ENCODE results near the gene LHX1. TPM values are rescaled to one million over a fixed set of nuclear protein-coding genes. Genes with fewer than 3 reads are reported as not detected.

LHX1 gene
- polyA plus RNA-seq, 1 of the 3 experiments (the other 2 are of a cell fraction): not detected

DNA sequence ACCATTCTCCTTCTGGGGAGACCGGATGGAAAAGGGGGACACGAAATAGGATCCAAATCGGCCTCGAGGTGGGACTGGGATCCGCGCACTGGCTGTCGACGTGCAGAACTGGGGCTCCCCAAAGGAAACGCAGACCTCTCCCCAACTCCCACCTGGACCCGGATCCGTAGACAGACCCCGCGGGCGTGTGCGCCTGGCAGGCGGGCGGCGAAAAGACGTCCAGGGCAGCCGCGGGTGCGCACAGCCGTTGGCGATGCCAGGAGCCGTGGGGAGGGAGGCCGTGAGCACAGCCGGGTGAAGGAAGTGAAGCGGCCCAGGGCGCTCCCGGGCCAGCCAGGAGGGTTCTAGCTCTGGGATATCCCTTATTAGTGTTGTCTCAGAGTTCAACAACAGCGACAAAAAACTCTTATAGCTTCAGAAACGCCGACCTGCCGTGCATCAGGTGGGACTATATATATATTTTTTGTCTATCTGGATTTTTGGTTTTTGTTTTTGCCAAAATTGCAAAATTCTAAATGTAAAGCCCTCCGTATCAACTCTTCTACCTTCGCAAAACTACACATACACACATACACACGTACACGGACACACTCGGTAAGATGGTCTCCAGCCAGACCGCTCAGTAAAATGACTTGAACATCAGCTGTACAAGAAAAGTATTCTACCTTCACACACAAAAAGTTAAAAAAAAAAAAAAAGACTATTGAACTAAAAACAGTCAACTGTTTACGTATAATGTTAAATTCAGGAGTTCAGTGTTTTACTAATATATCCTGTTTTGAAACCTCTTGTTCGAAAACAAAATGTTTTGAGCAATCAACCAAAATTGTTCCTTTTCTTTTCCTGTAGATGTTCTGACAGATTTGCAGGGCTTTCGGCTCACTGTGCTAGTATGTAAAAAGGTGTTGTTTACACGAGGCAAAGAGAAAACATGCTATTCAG lies 6.2 kb downstream of the LHX1 start:
- Histone ChIP-seq H3K4me2 (no peak overlapping the region), H3K36me3 (replicated peaks in 1 of 2; ENCODE audit: control insufficient read depth in 1 of 2, insufficient read depth in 2 of 2, low read length in 1 of 2) (no peaks in the 10 kb centered on the region), H3F3A (replicated peaks; ENCODE audit: insufficient read depth) (peaks cover 8% of the 10 kb centered on the region), H3K4me1 (ENCODE audit: control insufficient read depth in 1 of 2, insufficient read depth in 2 of 2, low read depth in 1 of 2, low read length in 1 of 2) (peaks cover 0 to 14% of the 10 kb centered on the region in 2 experiments; a peak in 2 of 4 replicates), H3K9ac (no peak overlapping the region), H2AFZ (ENCODE audit: low read depth) (no peak overlapping the region), H3K27ac (ENCODE audit: low read depth in 2 of 2, low read length in 1 of 2) (no peak overlapping the region), H4K20me1 (ENCODE audit: insufficient read depth) (peaks cover 12% of the 10 kb centered on the region), H3K4me3 (ENCODE audit: low read depth in 2 of 2, low read length in 1 of 2) (no peak overlapping the region), H3K9me3 (no peaks in the 10 kb centered on the region), H3K79me2 (ENCODE audit: insufficient read depth) (no peaks in the 10 kb centered on the region), H3K27me3 (ENCODE audit: insufficient read depth) (peaks cover 96% of the 10 kb centered on the region), H3K9me2 (no peaks in the 10 kb centered on the region)
- ChIA-PET CTCF (interaction anchor here (1.0 to 1.8 kb wide), 5 partner anchors 14 to 341 kb away, joined by 3 to 5 read pairs (median 3); no protein-coding TSS in a partner anchor), POLR2A (interaction anchor here (0.6 kb wide), 1 partner anchor 231 kb away, joined by 4 read pairs; no protein-coding TSS in a partner anchor)
- WGBS (ENCODE audit: low lambda C conversion rate): 24% methylated on average over 44 of the region's 44 CpGs
- DNase-seq: peak; percentile 61
- TF ChIP-seq IRF3 (IDR thresholded peaks at IDR 0.05; ENCODE audit: low read depth, low read length) (no peak), CHD2 (IDR thresholded peaks at IDR 0.05; ENCODE audit: low read length, partially characterized antibody) (no peak), GATA2 (CRISPR knock-in tag; IDR thresholded peaks at IDR 0.05) (no peak), MEF2A (IDR thresholded peaks at IDR 0.05; ENCODE audit: borderline replicate concordance, low read depth) (no peak), REST (IDR thresholded peaks at IDR 0.05; ENCODE audit: low read depth, low read length) (no peak), SMC3 (IDR thresholded peaks at IDR 0.05; ENCODE audit: low read depth, low read length) (no peak), YY1 (IDR thresholded peaks at IDR 0.05; ENCODE audit: low read depth) (no peak), RFX5 (IDR thresholded peaks at IDR 0.05; ENCODE audit: low read length) (no peak), GABPA (IDR thresholded peaks at IDR 0.05; ENCODE audit: low read depth) (no peak), ELF1 (IDR thresholded peaks at IDR 0.05) (no peak), EP300 (IDR thresholded peaks at IDR 0.05; ENCODE audit: borderline replicate concordance in 1 of 2, low read depth in 1 of 2, low read length in 1 of 2) (no peak), TCF12 (IDR thresholded peaks at IDR 0.05) (no peak)
- TF ChIP-seq, protein P1, sequence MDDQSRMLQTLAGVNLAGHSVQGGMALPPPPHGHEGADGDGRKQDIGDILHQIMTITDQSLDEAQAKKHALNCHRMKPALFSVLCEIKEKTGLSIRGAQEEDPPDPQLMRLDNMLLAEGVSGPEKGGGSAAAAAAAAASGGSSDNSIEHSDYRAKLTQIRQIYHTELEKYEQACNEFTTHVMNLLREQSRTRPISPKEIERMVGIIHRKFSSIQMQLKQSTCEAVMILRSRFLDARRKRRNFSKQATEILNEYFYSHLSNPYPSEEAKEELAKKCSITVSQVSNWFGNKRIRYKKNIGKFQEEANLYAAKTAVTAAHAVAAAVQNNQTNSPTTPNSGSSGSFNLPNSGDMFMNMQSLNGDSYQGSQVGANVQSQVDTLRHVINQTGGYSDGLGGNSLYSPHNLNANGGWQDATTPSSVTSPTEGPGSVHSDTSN (IDR thresholded peaks at IDR 0.05): no peak
- TF ChIP-seq, protein P2, sequence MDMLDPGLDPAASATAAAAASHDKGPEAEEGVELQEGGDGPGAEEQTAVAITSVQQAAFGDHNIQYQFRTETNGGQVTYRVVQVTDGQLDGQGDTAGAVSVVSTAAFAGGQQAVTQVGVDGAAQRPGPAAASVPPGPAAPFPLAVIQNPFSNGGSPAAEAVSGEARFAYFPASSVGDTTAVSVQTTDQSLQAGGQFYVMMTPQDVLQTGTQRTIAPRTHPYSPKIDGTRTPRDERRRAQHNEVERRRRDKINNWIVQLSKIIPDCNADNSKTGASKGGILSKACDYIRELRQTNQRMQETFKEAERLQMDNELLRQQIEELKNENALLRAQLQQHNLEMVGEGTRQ (IDR thresholded peaks at IDR 0.05; ENCODE audit: borderline replicate concordance, low read depth, low read length): no peak
- TF ChIP-seq, protein P3, sequence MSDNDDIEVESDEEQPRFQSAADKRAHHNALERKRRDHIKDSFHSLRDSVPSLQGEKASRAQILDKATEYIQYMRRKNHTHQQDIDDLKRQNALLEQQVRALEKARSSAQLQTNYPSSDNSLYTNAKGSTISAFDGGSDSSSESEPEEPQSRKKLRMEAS (IDR thresholded peaks at IDR 0.05; ENCODE audit: low read depth): no peak
